Testis (tissue), 2 donors: ENCODE results near the gene DENND6B.

Experiments
- CTCF ChIP-seq, 3 experiments: fragments of 450-650 bp in 2 of 3; fragments of 200-600 bp in 1 of 3; sonication (generic) in 1 of 3; IDR thresholded peaks; one replicate each; pipeline ENCODE4 v1.5.1; 2016 to 2019; ENCODE audit warnings: antibody characterized with exemption in 3 of 3, mild to moderate bottlenecking in 2 of 3, moderate library complexity in 1 of 3
- POLR2A ChIP-seq: fragments of 450-650 bp; IDR thresholded peaks from one replicate; pipeline ENCODE4 v1.6.1; 2017; ENCODE audit warnings: antibody characterized with exemption, mild to moderate bottlenecking, moderate library complexity

- TF ChIP-seq POLR2A (no peak), CTCF (IDR thresholded peaks at IDR 0.05) (no peak)
These were observed 46.6 kb downstream of the DENND6B start for GRCh38 chr22:50280022-50280707.
